Naive thymus-derived CD4-positive, alpha-beta T cell (primary cell): ENCODE results near the gene SPINK8. TPM values are rescaled to one million over a fixed set of nuclear protein-coding genes. Genes with fewer than 3 reads are reported as not detected.

Experiments used
- ATAC-seq: fragments of 150-1000 bp; cut with Tn5 transposase; 2 replicates; pipeline ENCODE4 v1.10.0; 2021; ENCODE audit warnings: mild to moderate bottlenecking, moderate library complexity
- CTCF ChIA-PET: fragments of 350-600 bp; sonication (Branson Sonifier 250); formaldehyde crosslinking; loops from one replicate; lab custom pipeline; 2021; ENCODE audit warnings: antibody characterized with exemption; lab: Charles Lee
- POLR2A ChIA-PET: fragments of 350-600 bp; sonication (Branson Sonifier 250); formaldehyde crosslinking; loops from one replicate; lab custom pipeline; 2021; ENCODE audit warnings: antibody characterized with exemption, inconsistent platforms; lab: Charles Lee
- DNase-seq, 9 donors: peaks; one replicate each; pipeline versions ENCODE4 v3.0.0 to v3.0.0-alpha.2; 2020 to 2022; ENCODE audit warnings: mixed read lengths in 1 of 9
- H3K27ac ChIP-seq: one replicate; pipeline ENCODE4 v1.7.0; 2013; ENCODE audit warnings: mild to moderate bottlenecking, low read depth, low read length, moderate library complexity
- H3K27me3 ChIP-seq, 2 donors: one replicate each; pipeline ENCODE4 v1.7.0; 2013; ENCODE audit warnings: low read length in 2 of 2, mild to moderate bottlenecking in 2 of 2, moderate library complexity in 2 of 2; ENCODE audit not compliant: control insufficient read depth in 2 of 2, insufficient read depth in 2 of 2
- H3K36me3 ChIP-seq, 3 experiments: 1 replicate in 2 of 3; 2 replicates in 1 of 3; pipeline ENCODE4 v1.7.0; 2013; ENCODE audit warnings: low read length in 3 of 3, mild to moderate bottlenecking in 3 of 3, moderate library complexity in 1 of 3; ENCODE audit not compliant: insufficient read depth in 3 of 3, control insufficient read depth in 2 of 3
- H3K4me1 ChIP-seq, 2 donors: one replicate each; pipeline ENCODE4 v1.7.0; 2013; ENCODE audit warnings: low read length in 2 of 2, mild to moderate bottlenecking in 2 of 2, moderate library complexity in 1 of 2; ENCODE audit not compliant: control insufficient read depth in 2 of 2, insufficient read depth in 2 of 2
- H3K4me3 ChIP-seq: 2 replicates; pipeline ENCODE4 v1.7.0; 2013; ENCODE audit warnings: mild to moderate bottlenecking, low read length
- H3K9me3 ChIP-seq, 3 experiments: 1 replicate in 2 of 3; 2 replicates in 1 of 3; pipeline ENCODE4 v1.7.0; 2013; ENCODE audit warnings: low read length in 3 of 3; ENCODE audit not compliant: control insufficient read depth in 2 of 3
- H3K27ac Mint-ChIP-seq, 9 donors: one replicate each; pipeline ENCODE4 v1.8.0; 2020 to 2022; ENCODE audit warnings: mixed read lengths in 9 of 9, mild to moderate bottlenecking in 8 of 9, moderate library complexity in 5 of 9, inconsistent platforms in 2 of 9
- H3K27me3 Mint-ChIP-seq, 5 donors: one replicate each; pipeline ENCODE4 v1.8.0; 2021 to 2022; ENCODE audit warnings: mixed read lengths in 5 of 5, mild to moderate bottlenecking in 1 of 5
- H3K36me3 Mint-ChIP-seq, 5 donors: one replicate each; pipeline ENCODE4 v1.8.0; 2020 to 2022; ENCODE audit warnings: mixed read lengths in 5 of 5, mild to moderate bottlenecking in 3 of 5, inconsistent platforms in 1 of 5
- H3K4me1 Mint-ChIP-seq, 7 donors: one replicate each; pipeline ENCODE4 v1.8.0; 2020 to 2022; ENCODE audit warnings: mixed read lengths in 7 of 7, mild to moderate bottlenecking in 3 of 7, inconsistent platforms in 1 of 7
- H3K4me3 Mint-ChIP-seq, 10 donors: one replicate each; pipeline ENCODE4 v1.8.0; 2020 to 2022; ENCODE audit warnings: mild to moderate bottlenecking in 10 of 10, mixed read lengths in 10 of 10, moderate library complexity in 6 of 10, inconsistent platforms in 2 of 10
- H3K9me3 Mint-ChIP-seq, 11 donors: one replicate each; pipeline ENCODE4 v1.8.0; 2020 to 2022; ENCODE audit warnings: mixed read lengths in 11 of 11, mild to moderate bottlenecking in 4 of 11, inconsistent platforms in 1 of 11, moderate library complexity in 1 of 11
- intact Hi-C, 2 donors: fragments of 100-400 bp; cut with micrococcal nuclease; formaldehyde crosslinking; loops; one replicate each; pipeline ENCODE4 v1.15.1; 2023
- polyA plus RNA-seq, 2 donors: library from polyadenylated mRNA; unstranded; fragments of 300-500 nt; fragmentation: Illumina TruSeq; gene quantifications; one replicate each; pipeline ENCODE4 v1.2.3, GENCODE V29; 2021
- total RNA-seq, 6 experiments: library from RNA in 5 of 6; stranded (reverse) in 5 of 6; gene quantifications; 1 replicate in 5 of 6; 2 replicates in 1 of 6; pipeline ENCODE4 v1.2.3 and lab custom pipeline; 2021 to 2026

Gene SPINK8
- total and polyA plus RNA-seq, 7 experiments from 2014 or later: not detected

DNA sequence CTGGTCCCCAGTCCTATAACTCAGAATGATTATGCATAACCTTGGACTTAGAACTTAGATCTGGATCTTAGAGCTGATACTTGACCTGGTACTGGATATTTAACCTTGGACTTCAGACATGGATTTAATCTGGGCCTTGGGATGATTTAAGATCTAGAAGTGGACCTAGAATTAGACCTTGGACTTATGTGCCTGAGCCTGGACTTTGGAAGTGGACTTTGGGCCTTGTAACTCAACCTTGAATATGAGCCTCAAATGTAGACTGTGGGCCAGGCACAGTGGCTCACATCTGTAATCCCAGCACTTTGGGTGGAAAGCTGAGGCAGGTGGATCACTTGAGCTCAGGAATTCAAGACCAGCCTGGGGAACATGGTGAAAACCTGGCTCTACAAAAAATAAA lies 46.4 kb downstream of the SPINK8 start:
- no peaks in the 10 kb centered on the region for H3K27me3 Mint-ChIP-seq
- intact Hi-C loops: no loop called here

DNA sequence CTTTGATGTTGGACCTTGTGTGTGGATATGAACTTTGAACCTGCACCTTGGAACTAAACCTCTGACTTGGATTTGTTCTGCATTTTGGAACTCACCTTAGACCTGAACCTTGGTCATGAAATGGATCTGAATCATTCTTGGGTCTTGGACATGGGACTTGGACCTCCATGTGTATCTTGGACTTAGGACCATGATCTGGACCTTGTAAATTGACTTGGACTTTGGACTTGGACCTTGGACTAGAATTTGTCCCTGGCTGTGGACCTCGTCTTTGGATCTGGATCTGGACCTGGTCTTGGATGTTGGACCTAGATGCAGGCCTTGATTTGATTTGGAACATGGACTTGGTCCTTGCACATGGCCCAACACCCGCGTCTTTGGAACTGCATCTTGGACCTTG lies 47.2 kb downstream of the SPINK8 start:
- peaks cover 0 to 13% (median 0%) of the 10 kb centered on the region in 3 experiments for H3K36me3 ChIP-seq
- ChIA-PET POLR2A (no interaction called here), CTCF (no interaction called here)
- Mint-ChIP-seq H3K27me3 (no peaks in the 10 kb centered on the region), H3K27ac (no peak overlapping the region), H3K4me1 (peaks cover 0 to 4% (median 0%) of the 10 kb centered on the region in 7 donors), H3K36me3 (peaks cover 13 to 32% (median 18%) of the 10 kb centered on the region in 5 donors), H3K9me3 (peaks cover 0 to 5% (median 0%) of the 10 kb centered on the region in 11 donors), H3K4me3 (no peak overlapping the region)
- no peaks in the 10 kb centered on the region for H3K9me3 ChIP-seq
- intact Hi-C loops: no loop called here
- no peak for DNase-seq
- no peak overlapping the region for H3K4me3 ChIP-seq
- no peaks in the 10 kb centered on the region for H3K4me1 ChIP-seq
- no peak for ATAC-seq
- no peaks in the 10 kb centered on the region for H3K27me3 ChIP-seq
- H3K27ac ChIP-seq: no peak overlapping the region

More for the DNA sequence above, 46.4 kb downstream of the SPINK8 start:
- peaks cover 0 to 15% (median 0%) of the 10 kb centered on the region in 3 experiments for H3K36me3 ChIP-seq
- no peak for DNase-seq
- H3K4me3 ChIP-seq: no peak overlapping the region
- no peaks in the 10 kb centered on the region for H3K9me3 ChIP-seq
- Mint-ChIP-seq H3K4me1 (peaks cover 0 to 4% (median 0%) of the 10 kb centered on the region in 7 donors), H3K27ac (no peak overlapping the region), H3K4me3 (no peak overlapping the region), H3K9me3 (peaks cover 0 to 5% (median 0%) of the 10 kb centered on the region in 11 donors), H3K36me3 (peaks cover 13 to 34% (median 19%) of the 10 kb centered on the region in 5 donors)
- no peaks in the 10 kb centered on the region for H3K27me3 ChIP-seq
- ChIA-PET POLR2A (no interaction called here), CTCF (no interaction called here)
- ATAC-seq: no peak
- no peak overlapping the region for H3K27ac ChIP-seq
- no peaks in the 10 kb centered on the region for H3K4me1 ChIP-seq

DNA sequence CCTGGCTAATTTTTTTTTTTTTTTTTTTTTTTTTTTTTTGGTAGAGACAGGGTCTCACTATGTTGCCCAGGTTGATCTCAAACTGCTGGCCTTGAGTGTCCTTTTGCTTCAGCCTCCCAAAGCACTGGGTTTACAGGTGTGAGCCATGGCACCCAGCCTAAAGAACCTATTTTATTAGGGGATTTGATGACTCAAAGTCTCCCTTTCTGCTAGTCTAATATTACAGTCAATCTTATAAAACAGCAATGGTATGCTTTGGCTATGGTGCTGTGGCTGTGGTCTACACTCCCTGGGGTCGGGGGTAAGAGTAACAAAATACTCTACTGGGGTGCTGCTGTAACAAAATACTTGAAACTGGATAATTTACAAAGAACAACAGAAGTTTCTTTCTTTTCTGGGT lies 47.8 kb downstream of the SPINK8 start:
- no peaks in the 10 kb centered on the region for H3K4me1 ChIP-seq
- ATAC-seq: no peak
- Mint-ChIP-seq H3K4me1 (peaks cover 0 to 4% (median 0%) of the 10 kb centered on the region in 7 donors), H3K4me3 (no peak overlapping the region), H3K27me3 (no peaks in the 10 kb centered on the region), H3K9me3 (peaks cover 0 to 5% (median 0%) of the 10 kb centered on the region in 11 donors), H3K36me3 (peaks cover 13 to 28% (median 18%) of the 10 kb centered on the region in 5 donors), H3K27ac (no peak overlapping the region)
- peaks cover 0 to 10% (median 0%) of the 10 kb centered on the region in 3 experiments for H3K36me3 ChIP-seq
- CTCF ChIA-PET: no interaction called here
- H3K27me3 ChIP-seq: no peaks in the 10 kb centered on the region
- POLR2A ChIA-PET: no interaction called here
- H3K4me3 ChIP-seq: no peak overlapping the region
- DNase-seq: no peak
- H3K27ac ChIP-seq: no peak overlapping the region
- intact Hi-C loops: no loop called here
- H3K9me3 ChIP-seq: no peaks in the 10 kb centered on the region

DNA sequence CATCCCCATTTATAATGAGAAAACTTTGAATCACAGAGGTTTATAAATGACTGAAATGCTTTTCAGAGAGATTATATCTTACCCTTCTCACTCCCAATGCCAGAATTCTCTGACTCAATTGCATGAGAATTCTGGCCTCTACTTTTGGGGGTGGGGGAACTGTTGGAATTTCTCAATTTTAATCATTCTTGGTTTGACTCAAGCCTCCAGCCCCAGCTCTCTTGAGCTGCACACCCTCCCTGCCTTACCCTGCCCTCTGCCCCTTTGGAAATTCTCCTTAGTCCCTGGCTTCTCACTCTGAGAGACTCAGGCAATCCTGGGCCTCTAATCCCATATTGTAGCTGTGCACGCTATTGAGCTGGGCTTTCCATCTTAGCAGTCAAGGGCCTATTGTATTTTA lies 48.3 kb downstream of the SPINK8 start:
- H3K36me3 ChIP-seq: peaks cover 0 to 7% (median 0%) of the 10 kb centered on the region in 3 experiments
- H3K9me3 Mint-ChIP-seq: peaks cover 0 to 5% (median 0%) of the 10 kb centered on the region in 11 donors

DNA sequence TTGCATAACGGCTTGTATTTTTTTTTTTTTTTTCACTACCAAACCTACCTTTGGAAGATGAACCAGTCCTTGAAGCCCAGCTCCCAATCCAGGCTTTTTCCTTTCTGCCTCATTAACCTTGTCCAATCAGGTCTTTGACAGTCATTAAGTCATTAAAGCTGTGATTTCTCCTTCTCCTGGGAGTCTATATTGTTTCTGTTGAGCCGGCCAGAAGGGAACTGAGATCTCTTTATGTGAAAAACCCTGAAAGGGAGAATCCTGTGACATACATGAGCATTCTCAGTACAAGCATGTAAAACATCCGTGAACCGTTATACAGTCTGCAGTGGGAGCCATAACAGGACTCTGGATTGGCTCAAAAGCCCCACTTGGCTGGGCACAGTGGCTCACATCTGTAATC lies 52.6 kb downstream of the SPINK8 start:
- Mint-ChIP-seq H3K27ac (no peak overlapping the region), H3K36me3 (peaks cover 0 to 7% (median 0%) of the 10 kb centered on the region in 5 donors), H3K4me3 (no peak overlapping the region), H3K27me3 (no peaks in the 10 kb centered on the region), H3K9me3 (peaks cover 0 to 1% (median 0%) of the 10 kb centered on the region in 11 donors), H3K4me1 (no peaks in the 10 kb centered on the region)
- Histone ChIP-seq H3K4me3 (no peak overlapping the region), H3K27ac (no peak overlapping the region), H3K27me3 (no peaks in the 10 kb centered on the region), H3K36me3 (no peaks in the 10 kb centered on the region), H3K9me3 (no peaks in the 10 kb centered on the region), H3K4me1 (no peaks in the 10 kb centered on the region)
- ChIA-PET CTCF (no interaction called here), POLR2A (interaction anchor here (0.6 kb wide), 1 partner anchor 355 kb away, joined by 3 read pairs; the partner anchor contains the start of gene SLC26A6)
- intact Hi-C loops: no loop called here
- DNase-seq (no peak), ATAC-seq (no peak)

More for the DNA sequence above, 48.3 kb downstream of the SPINK8 start:
- Histone ChIP-seq H3K27me3 (no peaks in the 10 kb centered on the region), H3K4me3 (no peak overlapping the region), H3K9me3 (no peaks in the 10 kb centered on the region), H3K4me1 (no peaks in the 10 kb centered on the region), H3K27ac (no peak overlapping the region)
- peaks cover 0 to 4% (median 0%) of the 10 kb centered on the region in 7 donors for H3K4me1 Mint-ChIP-seq
- H3K27ac Mint-ChIP-seq: no peak overlapping the region
- DNase-seq (no peak), ATAC-seq (no peak)
- H3K27me3 Mint-ChIP-seq: no peaks in the 10 kb centered on the region
- POLR2A ChIA-PET: no interaction called here
- H3K4me3 Mint-ChIP-seq: no peak overlapping the region
- CTCF ChIA-PET: no interaction called here
- intact Hi-C loops: no loop called here
- H3K36me3 Mint-ChIP-seq: peaks cover 13 to 28% (median 18%) of the 10 kb centered on the region in 5 donors

DNA sequence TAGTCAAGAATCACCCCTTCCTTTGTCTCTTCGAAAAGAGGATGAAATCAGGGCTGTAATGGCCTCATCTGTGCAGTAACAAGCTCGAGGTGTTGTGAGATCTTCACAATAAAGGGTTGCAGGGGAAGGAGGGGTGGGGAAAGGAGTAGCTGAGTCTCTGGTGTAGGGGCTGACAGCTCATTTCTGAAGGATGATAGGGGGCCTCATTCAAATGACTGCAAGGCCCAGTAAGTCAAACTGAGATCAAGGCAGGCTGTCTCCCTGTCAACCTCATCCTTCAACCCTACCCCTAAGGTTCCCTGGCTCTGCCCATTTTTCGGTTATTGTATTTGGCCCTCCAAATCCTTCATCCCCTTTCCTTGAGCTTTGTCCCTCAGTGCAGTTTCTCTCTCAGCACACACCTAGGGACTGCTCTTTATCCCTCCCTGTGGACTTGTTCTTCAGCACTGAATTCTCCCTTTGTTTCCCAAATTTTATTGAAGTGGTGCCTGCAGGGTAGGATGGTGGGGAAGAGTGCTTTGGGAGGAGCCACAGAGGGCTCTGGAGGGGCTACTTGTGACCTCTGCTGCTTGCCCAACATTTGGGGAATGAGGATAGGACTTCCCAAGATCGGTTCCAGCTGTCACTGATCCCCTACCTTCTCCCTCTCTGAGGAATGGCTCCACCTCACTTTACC lies 54.4 kb downstream of the SPINK8 start:
- H3K4me1 Mint-ChIP-seq: no peaks in the 10 kb centered on the region
- H3K9me3 Mint-ChIP-seq: peaks cover 0 to 1% (median 0%) of the 10 kb centered on the region in 11 donors
- DNase-seq (no peak), ATAC-seq (no peak)
- ChIA-PET CTCF (interaction anchor here (0.6 to 2.6 kb wide), 3 partner anchors 10 to 404 kb away, joined by 3 to 10 read pairs (median 3); no protein-coding TSS in a partner anchor), POLR2A (interaction anchor here (0.6 to 0.7 kb wide), 3 partner anchors 107 to 1911 kb away, joined by 3 to 8 read pairs (median 4); no protein-coding TSS in a partner anchor)
- H3K4me3 ChIP-seq: no peak overlapping the region
- no peaks in the 10 kb centered on the region for H3K4me1 ChIP-seq
- no peaks in the 10 kb centered on the region for H3K36me3 ChIP-seq
- no peak overlapping the region for H3K4me3 Mint-ChIP-seq
- intact Hi-C loops: no loop called here
- no peaks in the 10 kb centered on the region for H3K9me3 ChIP-seq
- no peak overlapping the region for H3K27ac Mint-ChIP-seq
- peaks cover 0 to 7% (median 0%) of the 10 kb centered on the region in 5 donors for H3K36me3 Mint-ChIP-seq
- no peaks in the 10 kb centered on the region for H3K27me3 ChIP-seq
- no peak overlapping the region for H3K27ac ChIP-seq
- no peaks in the 10 kb centered on the region for H3K27me3 Mint-ChIP-seq
